Body of pancreas (tissue), 4 donors: ENCODE measurements around the gene C6orf52.

Experiments used
- CTCF ChIP-seq, 7 experiments: fragments of 450-650 bp in 4 of 7; fragments of 200-600 bp in 3 of 7; sonication (generic) in 3 of 7; IDR thresholded peaks; one replicate each; pipeline ENCODE4 v1.5.1; 2016 to 2019; ENCODE audit warnings: antibody characterized with exemption in 7 of 7
- POLR2A ChIP-seq, 3 donors: fragments of 450-650 bp; IDR thresholded peaks; one replicate each; pipeline ENCODE4 v1.6.1; 2016; ENCODE audit warnings: antibody characterized with exemption in 3 of 3, mild to moderate bottlenecking in 2 of 3

GRCh38 chr6:10733863-10734262, 39.4 kb upstream of the C6orf52 start:
- TF ChIP-seq POLR2A (IDR thresholded peaks at IDR 0.05), result no peak
- no peak for TF ChIP-seq CTCF (IDR thresholded peaks at IDR 0.05)
